Tongue (tissue), 2 donors: ENCODE results near the gene MESP1. TPM values are rescaled to one million over a fixed set of nuclear protein-coding genes. Genes with fewer than 3 reads are reported as not detected.
A peak's percentile ranks its signal among the peaks of the same experiment; 100 is the strongest.

Experiments
- DNase-seq: peaks from one replicate; pipeline ENCODE4 v3.0.0-alpha.2; 2015
- total RNA-seq: library from RNA; depleted of rRNA; stranded (reverse); fragments of >200 nt; gene quantifications from one replicate; pipeline ENCODE4 v1.2.3, GENCODE V29; 2014

MESP1 gene
- total RNA-seq, 1 donor from 2014 or later, result 0.31 TPM

- DNase-seq, result no peak
Observed at GRCh38 chr15:89781055-89781454, 30.0 kb upstream of the MESP1 start.

GRCh38 chr15:89780601-89781000 is 29.6 kb upstream of the MESP1 start:
- DNase-seq, result no peak

GRCh38 chr15:89778861-89779260 is 27.8 kb upstream of the MESP1 start:
- DNase-seq, result no peak

- DNase-seq, result peak; percentile 24
Observed at GRCh38 chr15:89777782-89778380, 26.8 kb upstream of the MESP1 start.

GRCh38 chr15:89777073-89777751 is 26.2 kb upstream of the MESP1 start:
- DNase-seq, result no peak

- peak; percentile 88 for DNase-seq
Observed at GRCh38 chr15:89776274-89777072, 25.4 kb upstream of the MESP1 start, which contains the start of gene MESP2. Gene MESP2 (plus strand): TSS chr15:89776332. CDS start chr15:89776358, 26 bp downstream.

GRCh38 chr15:89775815-89776214 is 24.8 kb upstream of the MESP1 start:
- no peak for DNase-seq

GRCh38 chr15:89774492-89774891 is 23.4 kb upstream of the MESP1 start:
- no peak for DNase-seq

GRCh38 chr15:89772932-89773583 is 22.0 kb upstream of the MESP1 start:
- DNase-seq, result no peak

GRCh38 chr15:89770041-89770440 is 19.0 kb upstream of the MESP1 start:
- DNase-seq, result no peak

- no peak for DNase-seq
Observed at GRCh38 chr15:89769366-89769765, 18.3 kb upstream of the MESP1 start.

- DNase-seq, result no peak
Observed at GRCh38 chr15:89768071-89768500, 17.0 kb upstream of the MESP1 start.

GRCh38 chr15:89767411-89767915 is 16.4 kb upstream of the MESP1 start:
- no peak for DNase-seq

GRCh38 chr15:89766357-89767311 is 15.6 kb upstream of the MESP1 start:
- DNase-seq, result no peak

- no peak for DNase-seq
Observed at GRCh38 chr15:89765694-89766093, 14.6 kb upstream of the MESP1 start.

- DNase-seq, result no peak
Observed at GRCh38 chr15:89761929-89762328, 10.9 kb upstream of the MESP1 start.

- DNase-seq, result no peak
Observed at GRCh38 chr15:89761009-89761831, 10.2 kb upstream of the MESP1 start.

GRCh38 chr15:89760303-89761008 is 9.4 kb upstream of the MESP1 start:
- peak; percentile 79 for DNase-seq

GRCh38 chr15:89759835-89760234 is 8.8 kb upstream of the MESP1 start:
- no peak for DNase-seq

GRCh38 chr15:89758981-89759380 is 7.9 kb upstream of the MESP1 start:
- no peak for DNase-seq
